AG10803 (cell line): ENCODE results near the gene FSTL4.

Source experiments
- DNase-seq: peaks from one replicate; pipeline ENCODE4 v3.0.0; 2010; ENCODE audit warnings: low read depth
- H3K4me3 ChIP-seq: 2 replicates; pipeline ENCODE4 v1.5.1; 2011; ENCODE audit warnings: mild to moderate bottlenecking, low read length, control low read depth
- CTCF ChIP-seq: conservative IDR thresholded peaks from 2 replicates; pipeline ENCODE4 v1.5.1; 2011; ENCODE audit warnings: mild to moderate bottlenecking, low read length, control low read depth, inconsistent platforms

The FSTL4 gene

GRCh38 chr5:133482028-133482427 lies 130.3 kb downstream of the FSTL4 start:
- DNase-seq, result no peak
- TF ChIP-seq CTCF, result no peak
- H3K4me3 ChIP-seq, result no peak overlapping the region

- DNase-seq, result no peak
- no peak overlapping the region for H3K4me3 ChIP-seq
- no peak for TF ChIP-seq CTCF
Measured at GRCh38 chr5:133480866-133481265, 131.5 kb downstream of the FSTL4 start.

DNA sequence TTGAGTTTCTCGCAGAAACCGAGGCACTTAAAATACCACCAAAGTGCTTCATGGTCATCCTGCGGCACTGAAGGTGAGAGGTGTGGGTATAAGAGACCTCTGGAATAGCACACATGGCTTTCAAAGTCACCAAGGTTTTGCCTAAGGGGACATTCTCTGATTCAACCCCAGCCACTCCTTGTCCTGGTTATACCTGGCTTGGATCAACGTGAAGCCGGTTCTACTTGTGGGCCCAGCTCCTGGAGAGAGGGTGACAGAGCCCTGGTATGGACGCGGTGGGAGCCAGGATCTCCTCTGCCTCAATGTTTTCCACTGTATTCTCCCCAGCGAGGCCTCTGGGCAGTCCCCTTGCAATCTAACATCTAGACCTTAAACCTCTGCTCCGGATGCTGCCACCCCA lies 132.0 kb downstream of the FSTL4 start:
- no peak overlapping the region for H3K4me3 ChIP-seq
- no peak for DNase-seq
- TF ChIP-seq CTCF, result no peak

- TF ChIP-seq CTCF, result no peak
- DNase-seq, result no peak
Measured at GRCh38 chr5:133478199-133478985, 133.9 kb downstream of the FSTL4 start.

GRCh38 chr5:133475986-133476385 lies 136.4 kb downstream of the FSTL4 start:
- TF ChIP-seq CTCF, result no peak
- no peak for DNase-seq
- no peak overlapping the region for H3K4me3 ChIP-seq

More at GRCh38 chr5:133478199-133478985, 133.9 kb downstream of the FSTL4 start:
- H3K4me3 ChIP-seq, result no peak overlapping the region

- no peak overlapping the region for H3K4me3 ChIP-seq
- TF ChIP-seq CTCF, result no peak
- no peak for DNase-seq
Measured at GRCh38 chr5:133474851-133475590, 137.3 kb downstream of the FSTL4 start.

GRCh38 chr5:133473291-133473690 lies 139.1 kb downstream of the FSTL4 start:
- DNase-seq, result no peak
- no peak overlapping the region for H3K4me3 ChIP-seq
- no peak for TF ChIP-seq CTCF
